Measurements from ENCODE around the gene SLC5A6.

DNA sequence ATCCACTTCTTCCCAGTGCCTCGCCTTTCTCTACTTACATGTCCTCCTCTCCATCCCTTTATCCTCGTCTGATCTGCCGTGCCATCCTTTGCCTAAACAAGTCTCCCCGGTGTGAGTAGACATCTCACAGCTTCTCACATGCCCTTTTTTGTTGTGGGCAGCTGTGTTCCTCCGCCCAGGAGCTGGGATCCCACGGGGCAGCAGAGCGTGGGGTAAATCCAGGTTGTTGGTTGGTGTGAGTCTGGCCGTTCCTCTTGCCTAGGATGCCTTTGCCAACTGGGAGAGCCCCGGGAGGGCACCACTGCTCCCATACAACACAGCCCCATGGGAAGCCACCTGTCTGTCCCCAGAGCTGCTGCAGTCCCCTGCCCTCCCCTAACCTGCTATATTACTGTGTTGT, 28.3 kb upstream of the SLC5A6 start:
- TF ChIP-seq POLR2A (IDR thresholded peaks at IDR 0.05; ENCODE audit: low read depth, low read length) (no peak), POLR2AphosphoS5 (IDR thresholded peaks at IDR 0.05; ENCODE audit: low read depth, low read length) (no peak), SPI1 (IDR thresholded peaks at IDR 0.05; ENCODE audit: low read depth, low read length) (no peak)
